Right renal pelvis (tissue), 4 donors: ENCODE measurements around the gene SYNE2. TPM values are rescaled to one million over a fixed set of nuclear protein-coding genes. Genes with fewer than 3 reads are reported as not detected.

Experiments
- DNase-seq, 4 donors: peaks; one replicate each; pipeline ENCODE4 v3.0.0-alpha.2; 2013; ENCODE audit warnings: low read depth in 4 of 4, low spot score in 3 of 4, missing footprints in 1 of 4
- polyA plus RNA-seq, 4 donors: library from polyadenylated mRNA; unstranded; fragments of 120-200 nt; gene quantifications; one replicate each; pipeline ENCODE4 v1.2.1, GENCODE V29; 2013; ENCODE audit not compliant: insufficient read length in 4 of 4

SYNE2 gene
- polyA plus RNA-seq, 4 donors = 102 to 122 (median 115) TPM

DNA sequence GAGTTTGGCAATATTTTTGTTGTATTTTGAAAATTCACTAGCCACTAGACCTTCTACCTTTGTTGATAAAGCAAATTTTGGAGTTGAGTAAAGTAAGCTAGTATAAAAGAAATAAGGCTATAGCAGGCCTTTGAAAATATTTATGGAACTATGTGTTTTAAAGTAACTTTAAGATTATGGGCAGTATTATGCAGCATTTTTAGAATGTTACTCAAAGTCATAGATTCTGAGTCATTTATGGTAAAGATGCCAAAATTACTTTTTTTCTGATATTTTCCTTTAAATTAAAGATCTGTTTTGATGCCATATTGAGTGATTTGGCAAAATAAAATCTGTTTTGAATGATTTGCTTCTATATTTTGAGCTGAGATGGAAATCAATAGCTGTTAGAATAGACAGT is 57.2 kb downstream of the SYNE2 start:
- no peak for DNase-seq

DNA sequence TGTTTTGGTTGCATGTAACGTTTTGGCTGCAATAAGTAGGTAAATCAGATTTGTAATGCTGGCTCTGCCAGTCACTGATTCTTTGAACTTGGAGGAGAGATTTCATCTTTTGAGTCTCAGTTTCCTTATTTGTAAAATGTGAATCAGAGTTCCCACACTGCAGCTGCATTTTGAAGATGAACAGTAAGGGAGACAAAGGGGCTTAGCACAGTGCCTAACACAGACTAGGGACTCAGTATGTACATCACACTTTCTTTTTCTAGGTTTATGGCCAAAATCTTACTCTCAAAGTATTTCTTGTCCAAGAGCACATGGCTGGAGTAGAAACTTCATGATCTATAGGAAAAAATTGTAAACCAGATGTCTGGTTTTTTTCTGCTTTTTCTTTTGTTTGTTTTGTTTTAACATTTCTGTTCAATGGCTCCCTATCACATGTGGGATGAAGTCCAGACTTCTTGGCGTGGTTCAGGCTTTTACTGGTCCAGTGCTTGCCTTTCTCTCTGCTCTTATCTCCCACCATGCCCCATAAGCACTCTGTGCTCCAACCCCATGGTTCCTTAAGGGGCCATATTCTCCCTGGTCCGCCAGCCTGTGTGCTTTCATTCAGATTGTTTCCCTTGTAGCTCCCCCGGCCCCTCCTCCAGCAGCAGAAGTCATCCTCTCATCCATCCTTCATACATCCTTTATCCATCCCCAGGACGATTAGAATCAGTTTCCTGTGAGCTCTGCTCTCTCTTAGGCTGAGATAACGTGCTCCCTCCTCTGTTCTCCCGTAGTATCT is 58.0 kb downstream of the SYNE2 start:
- DNase-seq = no peak

DNA sequence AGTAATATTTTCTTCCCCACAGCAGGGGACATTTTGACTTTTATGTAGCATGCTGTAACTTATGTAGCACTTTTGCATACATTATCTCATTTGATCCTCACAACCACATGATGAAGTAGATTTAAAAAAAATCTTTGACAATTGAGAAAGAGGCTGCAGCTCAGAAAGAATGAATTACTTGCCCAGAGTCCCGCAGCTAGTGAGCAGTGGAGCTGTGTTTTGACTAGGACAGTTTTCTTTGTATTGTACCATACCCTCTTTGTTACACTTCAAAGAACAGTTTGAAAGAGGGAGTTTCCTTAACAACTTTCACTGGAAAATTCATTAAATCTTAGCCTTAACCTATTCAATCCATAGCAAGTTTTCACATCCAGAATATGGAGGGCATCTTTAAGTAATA is 58.6 kb downstream of the SYNE2 start:
- DNase-seq = no peak

DNA sequence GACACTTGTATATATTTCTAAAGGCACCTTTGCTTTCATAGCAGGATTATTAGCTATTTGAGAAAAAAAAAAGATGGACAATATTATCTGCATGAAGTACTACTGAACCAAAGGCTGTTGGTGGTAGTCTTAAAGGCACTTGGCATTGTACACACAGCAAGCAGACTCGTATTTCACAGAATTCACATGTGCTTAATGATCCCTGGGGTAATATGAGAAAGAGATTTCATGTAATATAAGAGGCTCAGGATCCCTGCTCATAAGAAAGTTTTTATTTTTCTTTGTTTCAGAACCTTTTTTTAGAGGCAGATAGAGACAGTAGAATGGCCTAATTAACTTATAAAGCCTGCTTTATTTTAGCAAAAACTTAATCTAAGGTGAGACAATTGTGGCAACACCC is 59.5 kb downstream of the SYNE2 start:
- no peak for DNase-seq

DNA sequence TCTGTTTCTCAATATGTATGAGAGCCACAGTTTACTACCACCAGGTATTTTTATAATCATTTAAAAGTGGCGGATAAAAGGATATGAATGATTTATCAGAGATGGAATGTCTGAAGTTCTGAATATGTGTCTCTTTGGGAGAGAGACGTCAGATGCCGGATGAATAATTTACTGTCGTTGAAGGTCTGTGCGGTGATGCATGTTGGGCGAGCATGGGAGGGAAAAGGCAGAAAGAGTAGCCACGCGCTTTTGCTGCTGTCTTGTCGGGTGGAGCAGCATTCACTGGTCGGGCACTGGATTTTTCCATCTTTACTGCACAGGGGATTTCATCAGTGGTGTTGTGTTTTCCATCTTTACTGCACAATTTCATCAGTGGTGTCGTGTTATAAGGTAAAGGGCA is 65.6 kb downstream of the SYNE2 start:
- no peak for DNase-seq

DNA sequence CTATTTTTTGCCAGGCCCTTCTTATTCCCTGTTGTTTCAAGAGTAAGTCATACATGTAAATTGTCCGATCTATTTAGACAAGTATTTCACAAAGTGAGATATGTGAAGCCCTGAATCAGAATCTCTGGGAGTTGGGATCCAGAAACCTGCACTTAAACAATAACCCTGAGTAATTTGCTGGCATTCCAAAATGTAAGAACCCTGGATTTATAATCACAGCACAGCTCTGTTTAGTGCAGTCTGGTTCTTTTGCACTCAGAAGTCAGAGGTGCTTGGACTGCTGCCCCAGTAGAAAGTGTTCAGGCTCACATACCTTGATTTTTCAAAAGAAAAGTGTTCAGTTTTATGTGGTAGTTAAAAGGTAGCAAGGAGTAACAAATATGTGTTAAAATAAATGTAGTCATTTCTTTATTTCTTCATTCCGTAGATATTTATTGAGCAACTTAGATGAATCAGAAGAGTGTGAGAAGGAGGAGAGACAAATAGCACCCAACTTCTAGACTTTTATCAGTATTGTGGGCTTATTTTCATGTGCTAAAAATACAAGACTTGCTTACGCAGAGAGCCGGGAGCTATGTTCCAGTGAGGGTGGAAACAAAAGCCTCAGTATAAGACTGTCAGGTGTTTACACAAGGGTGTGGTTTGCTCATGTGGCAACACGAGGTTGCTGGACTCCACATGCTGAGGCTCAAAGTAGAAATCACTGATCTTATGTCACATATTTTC is 70.1 kb downstream of the SYNE2 start:
- DNase-seq = no peak

DNA sequence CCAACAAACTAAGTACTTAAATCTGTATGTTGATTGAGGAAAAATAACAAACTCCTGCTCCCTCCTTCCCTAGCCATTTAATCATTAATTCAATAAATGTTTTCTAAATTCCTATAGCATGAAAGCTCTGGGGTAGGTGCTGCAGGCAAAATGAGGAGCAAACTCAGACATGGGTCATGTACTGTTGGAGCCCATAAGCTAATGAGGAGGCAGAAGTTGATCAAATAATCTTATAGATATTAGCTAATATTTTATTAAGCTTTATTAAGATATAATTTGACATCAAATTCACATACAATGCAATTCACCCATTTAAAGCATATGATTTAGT is 70.6 kb downstream of the SYNE2 start:
- DNase-seq = no peak

DNA sequence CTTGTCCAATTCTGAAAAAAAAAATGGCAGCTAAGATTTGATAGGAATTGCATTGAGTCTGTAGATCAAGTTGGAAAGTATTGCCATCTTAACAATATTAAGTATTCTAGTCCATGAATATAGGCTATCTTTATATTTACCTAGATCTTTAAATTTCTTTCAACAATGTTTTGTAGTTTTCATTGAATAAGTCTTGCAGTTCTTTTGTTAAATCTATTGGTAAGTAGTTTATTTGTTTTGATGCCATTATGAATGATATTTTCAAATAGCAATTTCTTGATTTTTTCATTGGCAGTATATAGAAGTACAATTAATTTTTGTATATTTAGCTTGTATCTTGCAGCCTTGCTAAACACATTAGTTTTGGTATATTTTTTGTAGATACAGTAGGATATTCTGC is 71.6 kb downstream of the SYNE2 start:
- DNase-seq = no peak

DNA sequence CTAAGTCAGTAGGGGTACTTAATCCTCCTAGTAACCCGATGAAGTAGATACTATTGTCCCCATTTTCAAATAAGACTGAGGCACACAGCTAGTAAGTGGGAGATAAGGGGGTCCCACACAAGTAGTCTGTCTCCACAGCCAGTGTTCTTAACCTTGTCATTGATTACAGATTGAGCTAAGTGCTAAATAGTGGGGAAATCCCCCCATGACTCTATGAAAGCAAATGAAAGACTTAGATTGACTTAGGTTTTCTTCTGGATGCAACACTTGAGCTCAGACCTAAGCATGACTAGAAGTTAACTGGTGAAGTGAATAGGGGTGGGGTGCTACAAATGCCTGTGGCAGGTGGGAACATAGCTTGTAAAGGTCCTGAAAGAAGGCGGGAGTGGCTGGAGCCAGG is 73.8 kb downstream of the SYNE2 start:
- no peak for DNase-seq

DNA sequence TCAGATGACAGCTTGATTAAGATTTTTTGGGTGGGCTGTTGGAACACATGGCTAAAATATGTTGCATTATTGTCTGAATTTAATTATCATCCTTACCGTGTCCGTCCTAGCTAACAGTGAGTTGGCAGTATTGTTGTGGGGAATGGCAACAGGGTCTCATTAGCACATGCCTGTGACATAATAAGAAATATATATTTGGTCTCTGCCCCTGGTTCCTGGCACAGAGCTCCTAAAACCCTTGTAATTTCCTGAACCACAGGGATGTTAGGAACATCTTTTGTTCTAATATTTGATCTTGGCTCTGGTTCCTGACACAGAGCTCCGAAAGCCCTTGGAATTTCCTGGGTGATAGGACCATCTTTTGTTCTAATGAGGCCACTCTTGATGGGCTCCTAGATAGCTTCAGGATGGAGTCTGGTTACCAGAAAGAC is 76.0 kb downstream of the SYNE2 start:
- no peak for DNase-seq

DNA sequence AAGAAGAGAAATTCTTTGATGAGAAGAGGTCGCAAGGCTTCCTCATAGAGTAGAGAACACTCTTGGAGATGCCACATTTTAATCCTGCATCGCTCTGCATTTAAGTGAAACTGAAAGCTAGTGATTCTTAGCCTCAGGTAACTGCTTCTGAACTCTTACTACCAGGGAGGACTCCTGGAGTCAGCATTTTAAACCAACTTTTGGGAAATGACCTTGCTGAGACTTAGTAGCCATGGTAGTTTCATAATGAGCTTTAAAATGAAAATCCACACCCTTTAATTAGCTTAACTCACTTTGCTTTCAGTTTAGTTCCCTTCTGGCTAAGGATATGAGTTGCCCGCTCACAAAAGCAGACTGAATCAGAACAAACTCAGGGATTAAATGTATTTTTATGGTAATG is 80.3 kb downstream of the SYNE2 start:
- no peak for DNase-seq

DNA sequence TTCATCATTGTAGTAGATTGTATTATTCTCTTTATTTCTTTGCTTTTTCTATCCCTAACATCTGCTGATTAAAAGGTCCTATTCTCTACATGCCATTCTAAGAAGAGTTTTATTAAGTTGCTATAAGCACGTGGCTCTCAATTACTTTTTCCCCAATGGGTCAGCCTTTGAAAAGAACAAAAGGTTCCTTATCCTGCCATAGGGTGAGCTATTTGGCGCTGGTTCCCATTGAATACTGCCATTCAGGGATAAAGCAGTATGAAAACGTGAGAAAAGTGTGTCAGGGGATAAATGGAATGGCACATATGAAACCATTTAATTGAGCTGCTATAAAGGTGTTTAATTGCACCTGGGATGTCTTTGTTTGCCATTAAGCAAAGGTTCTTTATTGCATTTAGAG is 80.9 kb downstream of the SYNE2 start:
- DNase-seq = no peak

DNA sequence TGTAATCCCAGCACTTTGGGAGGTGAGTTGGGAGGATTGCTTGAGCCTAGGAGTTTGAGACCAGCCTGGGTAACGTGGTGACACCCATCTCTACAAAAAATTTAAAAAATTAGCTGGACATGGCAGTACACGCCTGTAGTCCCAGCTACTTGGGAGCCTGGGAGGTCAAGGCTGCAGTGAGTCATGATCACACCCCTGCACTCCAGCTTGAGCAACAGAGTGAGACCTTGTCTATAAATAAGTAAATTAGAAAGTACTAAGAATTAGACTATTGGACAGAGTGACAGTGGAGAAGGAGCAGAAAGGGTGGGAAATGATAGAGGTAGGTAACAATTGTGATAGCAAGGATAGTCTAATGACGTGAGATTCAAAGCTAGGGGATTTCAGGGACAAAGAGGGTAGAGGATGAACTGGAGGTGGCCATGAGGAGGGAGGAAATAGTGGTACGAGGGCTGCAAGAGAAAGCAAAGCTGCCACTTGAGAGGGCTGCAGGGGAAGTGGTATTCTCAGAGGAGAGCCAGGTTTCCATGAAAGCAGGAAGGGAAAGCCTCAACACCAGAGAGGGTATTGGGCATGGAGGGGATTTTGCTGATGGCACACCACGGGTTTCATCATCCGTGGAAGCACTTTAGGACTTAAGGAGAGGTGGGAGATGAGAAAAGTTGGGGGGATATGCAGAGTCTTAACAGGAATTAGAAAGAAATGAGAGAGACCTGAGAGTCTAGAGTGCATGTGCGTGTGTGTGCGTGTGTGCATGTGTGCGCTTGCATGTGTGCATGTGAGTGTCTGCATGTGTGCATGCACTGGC is 85.6 kb downstream of the SYNE2 start:
- no peak for DNase-seq

DNA sequence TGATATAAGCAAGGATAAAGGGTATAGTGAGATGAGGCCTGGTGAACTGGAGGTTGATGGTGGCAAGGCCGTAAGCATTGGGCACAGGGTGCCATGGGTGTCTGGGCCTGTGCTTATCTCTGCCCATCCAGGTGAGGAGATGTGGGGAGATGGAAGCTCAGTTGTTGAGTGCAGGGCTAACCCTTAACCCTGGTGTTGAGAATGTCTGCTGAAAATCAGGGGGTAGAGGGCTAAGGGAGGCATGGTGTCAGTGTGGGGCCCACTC is 86.1 kb downstream of the SYNE2 start:
- DNase-seq = no peak

DNA sequence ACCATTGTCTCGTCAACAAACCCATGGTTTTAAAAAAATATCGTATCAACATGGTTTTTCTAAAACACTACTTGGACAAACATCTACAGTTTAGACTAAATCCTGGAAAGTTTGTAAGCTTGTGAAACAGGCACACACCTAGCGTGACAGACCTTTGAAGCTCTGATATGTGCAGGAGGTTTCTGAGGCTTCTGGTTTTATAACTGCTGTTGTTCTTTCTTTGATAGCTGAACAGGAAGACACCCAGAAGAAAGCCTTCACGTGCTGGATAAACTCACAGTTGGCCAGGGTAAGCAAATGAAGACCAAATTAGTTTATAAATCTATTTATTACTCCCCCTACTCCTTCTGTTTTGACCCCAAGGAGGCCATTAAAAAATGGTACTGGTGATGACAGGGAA is 87.6 kb downstream of the SYNE2 start:
- DNase-seq = no peak

DNA sequence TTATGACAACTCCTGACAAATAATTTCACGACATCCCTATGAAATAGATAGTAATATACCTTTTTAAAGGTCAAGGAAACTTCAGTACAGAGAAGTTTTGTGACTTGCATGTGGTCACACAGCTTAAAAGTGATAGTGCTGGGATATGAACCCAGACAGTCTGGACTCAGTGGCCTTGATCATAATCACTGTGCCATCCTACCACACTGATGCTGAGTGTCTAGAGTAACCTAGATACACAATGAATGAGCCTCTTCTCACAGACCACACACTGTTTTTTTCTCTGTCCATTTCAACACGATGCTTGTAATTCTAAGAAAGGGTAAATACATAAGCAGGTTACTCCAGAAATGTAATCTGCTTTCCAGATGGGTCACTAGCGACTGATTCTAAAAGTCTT is 88.2 kb downstream of the SYNE2 start:
- no peak for DNase-seq

DNA sequence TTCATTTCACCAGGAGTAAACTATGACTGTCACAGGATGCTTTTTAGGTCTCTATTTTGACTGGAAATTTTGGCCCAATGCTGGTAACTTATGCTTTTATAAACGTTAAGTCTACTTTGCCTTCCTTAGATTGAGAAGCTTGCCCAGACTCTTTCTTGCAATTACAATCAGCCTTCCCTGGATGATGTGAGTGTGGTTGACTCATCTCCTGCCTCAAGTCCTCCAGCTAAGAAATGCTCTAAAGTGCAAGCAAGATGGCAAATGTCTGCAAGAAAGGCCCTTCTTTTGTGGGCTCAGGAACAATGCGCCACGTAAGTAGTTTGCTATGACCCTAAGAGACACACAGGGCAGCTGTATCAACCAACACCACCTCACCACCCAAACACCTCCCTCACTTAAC is 96.9 kb downstream of the SYNE2 start:
- no peak for DNase-seq

DNA sequence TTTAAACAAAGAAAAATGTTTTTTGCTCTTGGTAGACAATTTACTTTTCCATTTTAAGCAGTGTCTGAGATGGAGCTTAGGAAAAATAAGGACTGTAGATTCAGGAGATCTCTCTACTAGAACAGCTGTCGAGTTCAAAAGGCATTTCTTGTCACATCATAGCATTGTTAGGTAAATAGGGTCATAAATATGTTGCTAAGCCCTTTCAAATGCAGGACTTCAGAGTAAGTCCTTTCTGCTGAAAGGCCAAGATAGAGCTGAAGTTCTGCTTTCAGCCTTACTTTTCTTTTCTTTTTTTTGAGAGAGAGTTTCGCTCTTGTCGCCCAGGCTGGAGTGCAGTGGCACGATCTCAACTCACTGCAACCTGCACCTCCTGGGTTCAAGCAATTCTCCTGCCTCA is 98.2 kb downstream of the SYNE2 start:
- no peak for DNase-seq

DNA sequence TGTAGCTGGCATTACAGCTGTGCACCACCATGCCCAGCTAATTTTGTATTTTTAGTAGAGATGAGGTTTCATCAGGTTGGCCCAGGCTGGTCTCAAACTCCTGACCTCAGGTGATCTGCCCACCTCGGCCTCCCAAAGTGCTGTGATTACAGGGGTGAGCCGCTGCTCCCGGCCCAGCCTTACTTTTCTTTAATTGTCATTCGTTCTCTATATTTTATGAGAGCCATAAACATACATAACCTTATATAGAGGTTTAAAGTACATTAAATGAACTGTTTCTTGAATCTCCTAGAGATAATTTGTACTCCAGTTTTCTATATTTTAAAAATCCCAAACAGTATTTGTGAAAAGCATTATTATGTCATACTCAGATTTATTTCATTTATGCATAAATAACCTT is 98.6 kb downstream of the SYNE2 start:
- DNase-seq = no peak

DNA sequence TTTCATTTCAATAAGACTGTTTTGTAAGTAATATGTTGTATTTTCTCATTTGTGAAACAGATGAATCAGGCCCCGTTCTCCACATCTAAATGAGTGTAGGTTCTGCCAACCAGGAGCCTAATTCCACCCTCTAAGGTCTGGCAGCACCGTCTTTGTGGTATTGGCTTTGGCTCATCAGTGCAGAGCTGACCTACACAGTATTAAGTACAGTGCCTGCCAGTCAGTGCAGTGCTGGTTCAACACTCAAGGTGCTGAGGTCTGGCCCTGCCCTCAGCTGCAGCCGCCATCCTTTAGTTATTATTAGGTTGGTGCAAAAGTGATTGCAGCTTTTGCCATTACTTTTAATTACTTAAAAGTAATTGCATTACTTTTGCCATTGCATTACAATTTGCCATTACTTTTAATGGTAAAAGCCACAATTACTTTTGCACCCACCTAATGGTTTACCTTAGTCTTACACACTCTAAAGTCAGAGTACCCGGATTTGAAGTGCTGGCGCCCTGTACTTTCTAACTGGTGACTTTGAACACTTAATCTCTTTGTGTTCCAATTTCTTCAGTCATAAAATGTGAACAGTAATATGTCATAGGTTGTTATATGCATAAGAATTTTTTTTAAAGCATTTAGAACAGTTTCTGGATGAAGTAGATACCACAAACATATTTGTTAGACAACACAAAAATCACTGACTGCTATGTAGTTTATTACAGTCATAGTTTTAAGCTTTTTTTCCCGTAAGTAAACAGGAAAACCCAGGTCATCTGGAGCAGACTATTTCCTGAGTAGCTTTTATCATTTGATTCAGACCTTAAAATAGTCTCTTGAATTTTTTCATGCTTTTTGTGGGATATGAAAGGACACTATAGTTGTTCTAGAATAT is 99.5 kb downstream of the SYNE2 start:
- no peak for DNase-seq

DNA sequence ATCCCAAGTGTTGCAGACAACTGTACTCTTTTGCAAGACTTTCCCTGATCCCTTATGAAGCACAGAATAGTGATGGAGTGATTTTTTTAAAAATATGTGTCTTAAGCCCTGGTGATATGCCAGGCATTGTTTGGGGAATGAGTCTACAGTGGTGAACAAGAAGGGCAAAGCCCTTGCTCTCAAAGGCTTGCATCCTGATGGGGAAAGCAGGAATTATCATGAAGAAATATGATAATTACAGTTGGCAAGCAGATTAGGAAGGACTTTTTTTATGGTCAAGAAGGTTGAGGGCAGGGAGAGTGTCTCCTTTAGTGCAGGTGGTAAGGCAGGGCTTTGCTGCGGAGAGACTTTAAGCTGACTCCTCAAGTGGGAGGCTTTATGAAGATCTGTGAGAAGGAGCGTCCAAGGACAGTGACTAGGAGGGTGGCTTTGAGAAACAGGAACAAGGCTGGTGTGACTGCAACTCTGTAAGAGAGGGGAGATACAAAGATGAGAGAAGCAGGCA is 100.2 kb downstream of the SYNE2 start:
- DNase-seq = no peak
